ENCODE measurements around the gene ITIH5.

- TF ChIP-seq TEAD4 (IDR thresholded peaks at IDR 0.05; ENCODE audit: low read depth, low read length) (no peak), RAD21 (IDR thresholded peaks at IDR 0.05 in 1 of 2, conservative IDR thresholded peaks at IDR 0.05 in 1 of 2; ENCODE audit: low read depth in 2 of 2, low read length in 2 of 2) (no peak), POLR2A (IDR thresholded peaks at IDR 0.05; ENCODE audit: control extremely low read depth in 1 of 2, low read depth in 2 of 2, low read length in 2 of 2) (no peak), BRCA1 (IDR thresholded peaks at IDR 0.05; ENCODE audit: low read depth, low read length) (no peak), CEBPB (IDR thresholded peaks at IDR 0.05; ENCODE audit: low read depth, low read length) (no peak), MAX (IDR thresholded peaks at IDR 0.05) (no peak), JUN (IDR thresholded peaks at IDR 0.05; ENCODE audit: low read depth, low read length) (no peak), CTCF (IDR thresholded peaks at IDR 0.05; ENCODE audit: control extremely low read depth in 1 of 3, insufficient read depth in 1 of 3, low read depth in 1 of 3, low read length in 3 of 3) (no peak), EP300 (IDR thresholded peaks at IDR 0.05; ENCODE audit: borderline replicate concordance in 1 of 2, low read depth in 2 of 2, low read length in 2 of 2) (no peak), EZH2 (IDR thresholded peaks at IDR 0.05; ENCODE audit: low read depth, low read length, severe bottlenecking) (no peak), HDAC2 (IDR thresholded peaks at IDR 0.05; ENCODE audit: borderline replicate concordance in 1 of 2, low read depth in 2 of 2, low read length in 2 of 2) (no peak)
- TF ChIP-seq, protein P1, sequence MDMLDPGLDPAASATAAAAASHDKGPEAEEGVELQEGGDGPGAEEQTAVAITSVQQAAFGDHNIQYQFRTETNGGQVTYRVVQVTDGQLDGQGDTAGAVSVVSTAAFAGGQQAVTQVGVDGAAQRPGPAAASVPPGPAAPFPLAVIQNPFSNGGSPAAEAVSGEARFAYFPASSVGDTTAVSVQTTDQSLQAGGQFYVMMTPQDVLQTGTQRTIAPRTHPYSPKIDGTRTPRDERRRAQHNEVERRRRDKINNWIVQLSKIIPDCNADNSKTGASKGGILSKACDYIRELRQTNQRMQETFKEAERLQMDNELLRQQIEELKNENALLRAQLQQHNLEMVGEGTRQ (IDR thresholded peaks at IDR 0.05; ENCODE audit: low read length), result no peak
Observed at GRCh38 chr10:7550013-7550412, 116.8 kb downstream of the ITIH5 start.

Data from H1 (cell line).